GM18520 (cell line): ENCODE data around the gene NRAS.
A peak's percentile ranks its signal among the peaks of the same experiment; 100 is the strongest.
"Not testable (repeated sequence)": the region's sequence is repeated elsewhere in the genome, so short reads cannot be mapped to it uniquely, and the experiment has no call there.

Experiments used
- ATAC-seq: cut with Tn5 transposase; IDR thresholded peaks from one replicate; pipeline ENCODE4 v1.9.1; 2021; ENCODE audit not compliant: unreplicated experiment

The NRAS gene

GRCh38 chr1:114716304-114717170, at the start of gene NRAS:
Gene NRAS (minus strand): TSS chr1:114716771. CDS start chr1:114716160, 611 bp downstream.
- peak; percentile 83 for ATAC-seq

DNA sequence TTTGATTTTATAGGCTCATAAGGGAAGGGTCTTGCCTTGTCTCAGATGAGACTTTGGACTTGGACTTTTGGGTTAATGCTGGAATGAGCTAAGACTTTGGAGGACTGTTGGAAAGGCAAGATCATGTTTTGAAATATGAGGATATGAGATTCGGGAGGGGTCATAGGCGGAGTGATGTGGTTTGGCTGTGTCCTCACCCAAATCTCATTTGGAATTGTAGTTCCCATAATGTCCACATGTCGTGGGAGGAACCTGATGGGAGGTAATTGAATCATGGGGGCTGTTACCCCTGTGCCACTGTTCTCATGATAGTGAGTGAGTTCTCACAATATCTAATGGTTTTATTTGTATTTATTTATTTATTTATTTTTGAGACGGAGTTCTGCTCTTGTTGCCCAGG, 48.1 kb upstream of the NRAS start:
- ATAC-seq = no peak

DNA sequence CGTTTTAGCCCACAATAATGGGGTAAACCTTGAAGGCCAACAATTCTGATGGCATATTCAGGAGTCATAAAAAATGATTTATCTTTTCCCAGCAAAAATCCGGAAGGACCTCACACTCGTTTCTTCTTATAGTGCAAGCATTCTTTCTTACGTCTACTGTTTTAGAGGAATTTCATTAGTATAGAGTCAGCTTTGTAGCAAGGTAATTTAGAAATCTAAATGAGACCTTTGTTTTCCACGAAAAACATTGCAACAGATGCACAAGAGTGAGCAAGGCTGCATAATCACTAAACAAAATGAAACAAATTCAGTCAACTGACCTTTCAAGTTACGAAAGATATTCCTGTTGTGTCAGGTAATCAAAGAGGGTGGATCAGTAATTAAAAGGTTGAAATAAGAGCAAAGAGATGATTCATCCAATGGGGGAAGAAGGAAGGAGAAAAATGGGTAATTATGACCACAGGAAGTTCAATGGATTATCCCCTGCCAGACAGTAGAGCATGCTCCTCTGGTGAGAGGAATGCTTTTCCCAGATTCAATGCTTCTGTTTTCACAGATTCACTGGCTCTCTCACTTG, 41.8 kb upstream of the NRAS start:
- no peak for ATAC-seq

DNA sequence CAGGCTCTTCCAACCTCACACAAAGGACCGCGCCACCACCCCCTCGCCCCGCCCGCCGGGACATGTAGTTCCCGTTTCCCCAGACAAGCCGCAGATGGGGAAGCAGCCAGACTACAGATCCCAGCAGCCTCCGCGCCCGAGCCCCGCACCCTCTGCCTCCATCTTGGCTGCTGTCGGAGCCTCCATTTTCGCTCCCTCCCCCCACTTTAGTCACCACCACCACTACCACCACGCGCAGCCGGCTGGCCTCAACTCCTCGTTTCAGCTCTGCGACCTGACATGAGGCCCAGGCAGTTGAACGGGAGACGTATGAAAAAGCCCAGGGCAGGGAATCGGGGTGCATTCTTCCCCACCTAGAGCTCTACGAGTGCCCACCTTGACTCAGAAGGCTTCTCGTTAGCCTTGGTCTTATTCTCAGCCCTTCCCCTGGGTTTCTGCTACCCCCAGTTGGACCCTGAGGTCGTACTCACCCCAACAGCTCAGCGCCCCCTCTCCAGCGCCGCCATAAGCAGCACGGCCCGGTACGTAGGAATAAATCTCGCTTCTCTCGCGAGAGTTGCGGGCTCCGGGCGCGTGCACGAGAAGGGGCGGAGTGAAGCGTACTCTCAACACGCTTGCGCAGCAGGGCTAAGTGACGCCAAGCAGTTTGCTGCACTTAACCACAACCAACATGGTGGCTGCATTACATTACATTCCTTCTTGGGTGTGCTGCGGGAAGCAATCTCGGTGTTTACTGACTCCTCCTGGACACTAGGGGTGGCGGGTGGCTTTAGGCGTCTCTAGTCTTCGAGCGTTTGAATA, 41.1 kb upstream of the NRAS start, which contains the start of gene CSDE1:
CSDE1 (minus strand) TSS at position 530 of the 801 bp plus-strand sequence. CDS start 18,094 bp downstream, outside the sequence.
- peak; percentile 65 for ATAC-seq

- ATAC-seq = no peak
These were observed 40.4 kb upstream of the NRAS start for GRCh38 chr1:114756949-114757454.

DNA sequence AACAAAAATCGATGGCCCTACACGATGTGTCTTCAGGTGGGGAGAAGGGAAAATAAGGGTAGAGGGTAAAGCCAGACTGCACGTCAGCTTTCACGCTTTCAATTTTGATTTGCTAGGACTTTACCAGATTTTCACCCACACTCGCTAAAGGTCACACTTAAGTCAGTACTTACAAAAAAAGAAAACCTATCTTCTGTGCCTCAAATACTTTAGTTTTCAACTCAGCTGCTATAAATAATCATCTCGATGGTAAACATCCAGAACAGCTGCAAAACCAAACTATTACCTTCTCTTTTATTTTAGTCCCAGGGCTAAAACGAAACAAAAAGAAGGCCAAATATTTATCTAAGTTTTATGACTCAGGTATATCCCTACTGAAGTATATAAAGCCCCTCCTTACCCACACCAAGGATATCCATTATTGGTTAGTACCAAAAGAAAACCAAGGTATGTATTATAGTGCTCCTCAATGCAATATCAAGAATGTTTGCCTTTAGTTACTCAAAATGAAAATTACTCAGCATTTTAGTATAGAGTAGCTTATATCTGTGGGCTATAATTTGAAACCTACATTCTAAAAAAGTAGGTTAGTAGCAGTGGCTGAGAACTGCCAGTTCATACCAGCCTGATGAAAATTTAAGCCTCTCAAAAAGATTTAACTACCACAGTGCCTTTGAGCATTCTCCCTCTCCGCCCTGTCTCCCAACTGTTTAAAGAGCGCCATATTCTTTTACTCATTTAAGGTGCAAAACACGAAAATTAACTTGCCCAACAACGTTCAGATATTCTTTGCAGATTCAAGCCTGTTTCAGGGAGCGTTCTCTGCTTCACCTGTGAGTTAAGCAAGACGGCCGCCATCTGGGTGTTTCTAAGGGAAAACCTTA, 39.7 kb upstream of the NRAS start:
- peak; percentile 36 for ATAC-seq

GRCh38 chr1:114755006-114755931, 38.7 kb upstream of the NRAS start:
- no peak for ATAC-seq

DNA sequence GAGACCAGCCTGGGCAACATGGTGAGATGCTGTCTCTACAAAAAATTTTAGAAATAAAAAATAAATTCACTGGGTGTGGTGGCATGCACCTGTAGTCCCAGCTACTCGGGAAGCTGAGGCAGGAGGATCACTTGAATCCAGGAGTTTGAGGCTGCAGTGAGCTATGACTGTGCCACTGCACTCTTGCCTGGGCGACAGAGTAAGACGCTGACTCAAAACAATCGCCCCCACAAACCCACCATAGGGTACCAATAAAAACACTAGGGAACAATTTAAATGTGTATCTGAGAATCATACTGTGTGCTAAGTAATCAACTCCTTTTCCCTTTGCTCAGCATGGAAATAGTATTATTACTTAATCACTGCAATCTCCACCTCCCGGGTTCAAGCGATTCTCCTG, 37.1 kb upstream of the NRAS start:
- ATAC-seq = not testable (repeated sequence)

- no peak for ATAC-seq
These were observed 36.6 kb upstream of the NRAS start for GRCh38 chr1:114753143-114753542.

DNA sequence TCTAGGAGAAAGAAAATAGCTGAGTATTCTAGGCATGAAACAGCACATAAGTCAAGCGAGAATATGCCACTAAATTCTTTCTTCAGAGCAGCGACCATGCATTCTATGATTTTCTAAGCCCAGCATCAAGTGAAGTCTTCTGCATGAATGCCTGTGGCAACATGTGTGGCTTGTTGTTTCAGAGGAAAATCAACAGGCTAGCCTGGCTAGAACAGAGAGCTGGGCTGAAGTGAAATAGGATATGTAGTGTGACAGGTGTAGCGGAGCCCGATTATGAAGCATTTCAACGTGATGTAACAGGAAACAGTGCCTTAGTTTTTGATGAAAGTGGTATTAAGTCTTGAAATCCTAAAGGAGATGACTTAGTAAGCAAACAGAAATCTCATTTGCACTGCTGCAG, 34.2 kb upstream of the NRAS start:
- no peak for ATAC-seq

DNA sequence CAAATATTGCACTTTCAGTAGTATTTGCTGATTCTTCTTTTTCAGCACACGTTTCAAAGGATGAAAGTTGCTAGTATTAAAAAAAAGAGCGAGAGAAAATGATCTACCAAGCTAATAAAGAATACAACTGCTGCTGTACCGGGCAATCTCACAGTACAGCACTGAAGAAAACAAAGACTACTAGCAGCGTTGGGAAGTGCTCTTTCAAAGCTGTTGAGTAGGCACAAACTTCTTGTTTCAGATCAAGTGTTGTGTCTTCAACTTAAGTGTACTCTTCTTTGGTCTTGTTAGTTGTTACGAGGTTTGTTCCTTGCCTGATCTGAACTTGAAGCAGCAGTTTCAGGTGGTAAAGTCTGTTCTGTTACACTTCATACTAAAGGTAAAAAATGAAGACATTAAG, 33.3 kb upstream of the NRAS start:
- ATAC-seq = no peak

- no peak for ATAC-seq
These were observed 30.0 kb upstream of the NRAS start for GRCh38 chr1:114746450-114747121.

DNA sequence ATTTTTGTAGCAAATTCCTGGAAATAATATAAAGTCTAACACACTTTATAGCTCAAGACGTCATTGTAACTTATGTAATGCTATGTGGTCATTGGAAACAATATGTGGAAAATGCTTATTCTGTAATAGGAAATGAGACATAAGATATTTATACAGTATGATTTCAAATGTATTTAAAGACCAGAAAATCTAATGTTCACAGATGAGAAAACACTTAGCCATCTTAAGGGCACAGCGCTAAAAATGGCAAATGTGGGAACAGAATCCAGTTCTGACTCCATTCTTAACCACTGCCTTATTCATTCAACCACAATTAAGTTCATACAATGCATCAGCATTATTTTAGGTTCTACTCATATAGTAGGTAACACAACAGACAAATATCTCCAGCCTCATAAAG, 28.7 kb upstream of the NRAS start:
- no peak for ATAC-seq

DNA sequence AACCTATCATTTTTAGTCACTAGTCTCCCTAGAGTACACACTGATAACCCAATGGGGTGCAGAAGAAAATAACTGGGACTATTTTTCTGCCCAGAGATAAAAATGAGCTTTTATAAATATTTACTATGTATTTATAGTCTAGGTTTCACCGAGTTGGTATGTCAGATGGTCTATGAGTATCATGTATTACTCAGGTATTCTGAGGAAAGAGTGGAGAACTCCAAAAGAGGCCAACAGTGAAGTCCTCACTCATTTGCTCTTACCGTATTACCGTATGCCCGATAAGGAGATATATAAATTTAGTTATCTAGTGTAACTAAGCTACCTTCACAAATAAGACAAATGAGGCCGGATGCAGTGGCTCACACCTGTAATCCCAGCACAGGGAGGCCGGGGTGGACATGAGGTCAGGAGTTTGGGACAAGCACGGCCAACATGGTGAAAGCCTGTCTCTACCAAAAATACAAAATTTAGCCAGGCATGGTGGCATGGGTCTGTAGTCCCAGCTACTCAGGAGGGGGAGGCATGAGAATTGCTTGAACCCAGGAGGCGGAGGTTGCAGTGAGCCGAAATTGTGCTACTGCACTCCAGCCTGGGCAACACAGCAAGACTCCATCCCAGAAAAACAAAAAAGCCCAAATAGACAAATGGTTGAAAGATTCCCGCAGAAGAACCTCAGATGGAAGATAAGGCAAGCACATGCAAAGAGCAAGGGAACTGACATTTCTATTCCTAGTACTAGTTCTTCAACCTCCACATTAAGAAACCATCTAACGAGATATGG, 25.6 kb upstream of the NRAS start:
- ATAC-seq = no peak

DNA sequence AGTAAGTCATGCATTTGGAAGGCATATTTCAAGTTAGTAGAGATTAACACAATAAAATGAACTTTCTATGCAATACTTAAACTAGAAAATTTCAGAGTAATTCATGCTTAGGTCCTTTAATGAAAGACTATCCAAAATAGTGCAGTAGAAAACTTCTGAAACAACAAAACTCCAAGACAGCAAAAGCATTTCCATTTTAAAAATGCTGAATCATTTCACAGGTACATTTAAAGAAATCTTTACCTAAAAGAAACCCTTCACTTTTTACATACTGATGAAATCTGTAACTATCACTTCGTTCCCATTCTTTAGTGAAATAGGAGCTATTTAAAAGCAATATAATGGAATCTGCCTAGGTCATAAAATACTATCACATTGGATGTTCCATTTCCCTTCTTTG, 23.8 kb upstream of the NRAS start:
- no peak for ATAC-seq

DNA sequence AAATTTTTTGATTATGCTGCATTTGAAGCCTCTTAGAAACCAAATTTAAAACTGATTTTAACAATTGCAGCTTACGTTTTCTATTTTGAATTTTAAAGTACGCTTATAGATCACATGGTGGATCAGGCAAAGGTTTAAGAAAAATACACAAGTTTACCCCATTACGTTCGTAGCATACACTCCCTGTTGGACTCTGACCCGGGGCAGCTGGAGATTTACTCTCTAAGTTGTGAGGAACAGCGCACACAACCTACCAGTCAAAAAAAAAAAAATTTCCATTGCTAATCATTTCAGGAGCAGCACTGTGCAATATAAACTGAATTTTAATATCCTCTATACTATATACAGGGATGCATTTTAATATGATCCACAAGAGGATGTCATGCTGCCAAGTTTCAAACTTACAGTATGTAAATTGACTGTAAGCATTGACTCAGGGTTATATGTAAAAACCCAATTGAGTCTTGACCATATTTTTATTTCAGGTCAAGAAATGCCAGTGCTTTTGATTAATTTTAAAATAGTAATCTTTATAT, 20.8 kb upstream of the NRAS start:
- ATAC-seq = no peak

DNA sequence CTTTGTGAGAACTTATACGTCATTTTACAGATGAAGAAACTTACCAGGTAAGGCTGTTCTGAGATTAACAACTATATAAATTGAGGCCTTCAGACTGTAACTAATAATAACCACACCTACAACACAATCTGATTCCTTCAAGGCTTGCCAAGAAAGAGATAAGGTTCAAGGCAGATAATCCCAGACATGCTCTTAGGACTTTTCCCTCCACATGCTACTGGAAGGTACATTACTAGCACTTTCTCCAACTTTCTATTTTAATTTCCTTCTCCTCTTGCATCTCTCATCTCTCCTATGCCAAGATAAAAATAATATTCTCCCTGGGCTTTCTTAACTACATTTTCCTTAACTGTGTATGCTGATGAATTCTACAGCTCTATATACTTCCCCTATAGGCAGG, 18.9 kb upstream of the NRAS start:
- no peak for ATAC-seq

DNA sequence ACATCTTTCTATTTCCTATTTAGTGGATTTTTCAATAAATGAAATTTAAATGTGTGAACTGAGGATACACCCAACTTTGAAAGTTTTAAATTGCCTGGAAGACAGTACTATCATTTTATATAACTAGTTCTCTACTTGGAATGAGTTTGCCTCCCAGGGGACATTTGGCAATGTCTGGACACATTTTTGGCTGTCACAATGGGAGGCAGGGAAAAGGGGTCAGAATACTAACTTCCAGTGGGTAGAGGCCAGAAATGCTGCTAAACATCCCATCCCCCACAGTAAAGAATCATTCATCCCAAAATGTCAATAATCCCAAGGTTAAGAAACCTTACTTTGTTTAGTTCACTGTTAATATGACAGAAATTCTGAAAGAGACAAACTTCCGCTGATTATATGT, 13.2 kb upstream of the NRAS start:
- ATAC-seq = no peak
